MM.1S (cell line): Measurements from ENCODE around the gene TASL.

Experiments
- DNase-seq: peaks from one replicate; pipeline ENCODE4 v3.0.0-alpha.2; 2015
- H2AFZ ChIP-seq: fragments of 300-600 bp; sonication (generic); 2 replicates; pipeline ENCODE4 v1.6.0; 2016; ENCODE audit warnings: antibody characterized with exemption, low read length
- H3F3A ChIP-seq: fragments of 300-600 bp; sonication (generic); 2 replicates; pipeline ENCODE4 v1.6.1; 2016; ENCODE audit warnings: mild to moderate bottlenecking, antibody characterized with exemption, low read length, moderate library complexity, mixed read lengths; ENCODE audit not compliant: insufficient read depth
- H3K27ac ChIP-seq: fragments of 300-600 bp; sonication (generic); 2 replicates; pipeline ENCODE4 v1.5.1; 2016; ENCODE audit warnings: mild to moderate bottlenecking, low read length
- H3K27me3 ChIP-seq: fragments of 300-600 bp; sonication (generic); replicated peaks from 2 replicates; pipeline ENCODE4 v1.6.0; 2016; ENCODE audit warnings: low read length; ENCODE audit not compliant: insufficient read depth
- H3K36me3 ChIP-seq: fragments of 300-600 bp; sonication (generic); replicated peaks from 2 replicates; pipeline ENCODE4 v1.6.1; 2016; ENCODE audit warnings: mild to moderate bottlenecking, low read length, mixed read lengths; ENCODE audit not compliant: insufficient read depth
- H3K4me1 ChIP-seq: fragments of 300-600 bp; sonication (generic); 2 replicates; pipeline ENCODE4 v1.6.1; 2016; ENCODE audit warnings: low read length, mixed read lengths
- H3K4me2 ChIP-seq: fragments of 300-600 bp; sonication (generic); 2 replicates; pipeline ENCODE4 v1.6.0; 2016; ENCODE audit warnings: low read depth, low read length
- H3K4me3 ChIP-seq: fragments of 300-600 bp; sonication (generic); 2 replicates; pipeline ENCODE4 v1.5.1; 2016; ENCODE audit warnings: low read length, mixed read lengths
- H3K79me2 ChIP-seq: fragments of 300-600 bp; sonication (generic); 2 replicates; pipeline ENCODE4 v1.6.1; 2016; ENCODE audit warnings: mixed run types, low read length, mixed read lengths
- H3K9ac ChIP-seq: fragments of 300-600 bp; sonication (generic); 2 replicates; pipeline ENCODE4 v1.6.1; 2016; ENCODE audit warnings: low read length, mixed read lengths
- H3K9me2 ChIP-seq: fragments of 300-600 bp; sonication (generic); replicated peaks from 2 replicates; pipeline ENCODE4 v1.6.1; 2016; ENCODE audit warnings: mild to moderate bottlenecking, low read length, mixed read lengths; ENCODE audit not compliant: insufficient read depth
- H3K9me3 ChIP-seq: fragments of 300-600 bp; sonication (generic); replicated peaks from 2 replicates; pipeline ENCODE4 v1.6.1; 2016; ENCODE audit warnings: mild to moderate bottlenecking, low read length, mixed read lengths; ENCODE audit not compliant: insufficient read depth
- H4K20me1 ChIP-seq: fragments of 300-600 bp; sonication (generic); 2 replicates; pipeline ENCODE4 v1.6.1; 2016; ENCODE audit warnings: mild to moderate bottlenecking, low read length, moderate library complexity, mixed read lengths; ENCODE audit not compliant: insufficient read depth
- EZH2 ChIP-seq: fragments of 300-600 bp; sonication (generic); optimal IDR thresholded peaks from 2 replicates; pipeline ENCODE3; 2017; ENCODE audit warnings: low read depth, mild to moderate bottlenecking, antibody characterized with exemption, low read length, mixed read lengths
- EZH2phosphoT487 ChIP-seq: fragments of 300-600 bp; sonication (generic); IDR thresholded peaks from 2 replicates; pipeline ENCODE4 v1.6.1; 2018; ENCODE audit warnings: antibody characterized with exemption, low read length
- TF ChIP-seq, protein P1 (sequence below): fragments of 300-600 bp; sonication (generic); IDR thresholded peaks from 2 replicates; pipeline ENCODE4 v1.5.1; 2016; ENCODE audit warnings: antibody characterized with exemption, low read length, mixed read lengths

TASL gene

DNA sequence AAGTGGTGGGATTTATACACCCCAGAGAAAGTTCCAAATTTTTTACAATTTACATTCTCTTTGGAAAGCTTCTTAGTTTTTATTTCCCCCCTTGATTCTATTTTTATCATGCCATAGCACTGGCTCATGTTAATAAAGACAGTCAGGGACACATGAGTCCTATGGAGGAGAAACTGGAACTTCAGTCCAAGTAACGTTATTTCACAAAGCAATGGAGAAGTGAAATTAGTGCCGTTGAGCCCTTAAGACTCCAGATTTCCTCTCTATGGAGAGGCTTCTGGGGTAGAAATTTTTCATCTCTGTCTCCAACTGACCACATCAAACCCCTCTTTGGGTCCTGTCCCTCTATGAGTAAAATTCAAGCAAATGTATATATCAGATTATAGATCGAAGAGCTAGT, 12.8 kb upstream of the TASL start:
- no peaks in the 10 kb centered on the region for H3K9me2 ChIP-seq
- no peaks in the 10 kb centered on the region for H3K79me2 ChIP-seq
- no peak overlapping the region for H3K9ac ChIP-seq
- H3K4me1 ChIP-seq: peaks cover 11% of the 10 kb centered on the region
- TF ChIP-seq EZH2 (no peak), EZH2phosphoT487 (no peak)
- TF ChIP-seq, protein P1, sequence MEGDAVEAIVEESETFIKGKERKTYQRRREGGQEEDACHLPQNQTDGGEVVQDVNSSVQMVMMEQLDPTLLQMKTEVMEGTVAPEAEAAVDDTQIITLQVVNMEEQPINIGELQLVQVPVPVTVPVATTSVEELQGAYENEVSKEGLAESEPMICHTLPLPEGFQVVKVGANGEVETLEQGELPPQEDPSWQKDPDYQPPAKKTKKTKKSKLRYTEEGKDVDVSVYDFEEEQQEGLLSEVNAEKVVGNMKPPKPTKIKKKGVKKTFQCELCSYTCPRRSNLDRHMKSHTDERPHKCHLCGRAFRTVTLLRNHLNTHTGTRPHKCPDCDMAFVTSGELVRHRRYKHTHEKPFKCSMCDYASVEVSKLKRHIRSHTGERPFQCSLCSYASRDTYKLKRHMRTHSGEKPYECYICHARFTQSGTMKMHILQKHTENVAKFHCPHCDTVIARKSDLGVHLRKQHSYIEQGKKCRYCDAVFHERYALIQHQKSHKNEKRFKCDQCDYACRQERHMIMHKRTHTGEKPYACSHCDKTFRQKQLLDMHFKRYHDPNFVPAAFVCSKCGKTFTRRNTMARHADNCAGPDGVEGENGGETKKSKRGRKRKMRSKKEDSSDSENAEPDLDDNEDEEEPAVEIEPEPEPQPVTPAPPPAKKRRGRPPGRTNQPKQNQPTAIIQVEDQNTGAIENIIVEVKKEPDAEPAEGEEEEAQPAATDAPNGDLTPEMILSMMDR: no peak
- no peaks in the 10 kb centered on the region for H3K36me3 ChIP-seq
- no peaks in the 10 kb centered on the region for H3K9me3 ChIP-seq
- no peak overlapping the region for H3K27ac ChIP-seq
- no peak overlapping the region for H3K4me3 ChIP-seq
- H2AFZ ChIP-seq: no peak overlapping the region
- H4K20me1 ChIP-seq: no peaks in the 10 kb centered on the region
- H3K4me2 ChIP-seq: no peak overlapping the region
- H3K27me3 ChIP-seq: no peaks in the 10 kb centered on the region
- DNase-seq: no peak
- H3F3A ChIP-seq: peaks cover 7% of the 10 kb centered on the region

DNA sequence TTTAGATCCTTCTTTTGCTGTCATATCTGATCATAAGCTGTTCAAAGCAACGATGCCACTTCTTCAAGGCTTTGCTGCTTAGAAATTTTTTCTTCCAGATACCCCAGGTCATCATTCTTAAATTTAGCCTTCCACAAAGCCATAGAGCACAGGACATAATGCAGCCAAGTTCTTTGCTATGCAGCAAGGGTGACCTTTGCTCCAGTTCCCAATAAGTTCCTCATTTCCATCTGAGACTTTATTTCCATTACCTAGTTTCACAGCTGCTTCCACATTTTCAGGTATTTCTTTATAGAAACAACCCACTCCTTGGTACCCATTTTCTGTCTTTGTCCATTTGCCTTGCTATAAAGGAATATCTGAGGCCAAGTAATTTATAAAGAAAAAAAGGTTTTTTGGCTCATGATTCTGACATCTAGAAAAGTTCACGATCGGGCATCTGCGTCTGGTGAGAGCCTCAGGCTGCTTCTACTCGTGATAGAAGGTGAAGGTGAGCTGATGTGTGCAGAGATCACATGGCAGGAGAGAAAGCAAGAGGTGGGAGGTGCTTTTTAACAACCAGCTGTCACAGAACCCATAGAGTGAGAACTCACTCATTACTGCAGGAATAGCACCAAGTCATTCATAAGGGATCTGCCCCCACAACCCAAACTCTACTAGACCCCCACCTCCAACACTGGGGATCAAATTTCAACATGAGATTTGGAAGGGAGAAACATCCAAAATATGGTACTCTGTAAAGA, 11.8 kb upstream of the TASL start:
- Histone ChIP-seq H3K27me3 (no peaks in the 10 kb centered on the region), H3K4me2 (no peak overlapping the region), H3K9ac (no peak overlapping the region), H3K4me3 (no peak overlapping the region), H3K9me3 (no peaks in the 10 kb centered on the region), H4K20me1 (no peaks in the 10 kb centered on the region), H3K27ac (no peak overlapping the region), H3F3A (peaks cover 7% of the 10 kb centered on the region), H2AFZ (no peak overlapping the region), H3K4me1 (peaks cover 11% of the 10 kb centered on the region), H3K36me3 (no peaks in the 10 kb centered on the region), H3K79me2 (no peaks in the 10 kb centered on the region), H3K9me2 (no peaks in the 10 kb centered on the region)
- DNase-seq: no peak
- TF ChIP-seq EZH2: no peak
- TF ChIP-seq EZH2phosphoT487: no peak
- TF ChIP-seq, protein P1: no peak

DNA sequence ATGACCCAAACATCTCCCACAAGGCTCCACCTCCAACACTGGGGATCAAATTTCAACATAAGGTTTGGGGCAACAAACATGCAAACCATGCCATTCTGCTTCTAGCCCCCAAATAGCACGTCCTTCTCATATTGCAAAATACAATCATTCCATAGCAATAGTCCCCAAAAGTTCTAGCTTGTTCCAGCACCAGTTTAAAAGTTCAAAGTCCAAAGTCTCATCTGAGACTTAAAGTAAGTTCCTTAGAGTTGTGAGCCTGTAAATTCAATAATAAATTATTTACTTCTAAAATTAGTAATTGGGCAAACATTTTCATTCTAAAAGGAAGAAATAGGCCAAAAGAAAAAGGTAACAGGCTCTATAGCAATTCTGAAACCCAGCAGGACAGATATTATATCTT, 8.9 kb upstream of the TASL start:
- H3K4me1 ChIP-seq: no peaks in the 10 kb centered on the region
- H3K9me3 ChIP-seq: no peaks in the 10 kb centered on the region
- H3K79me2 ChIP-seq: no peaks in the 10 kb centered on the region
- H3K9me2 ChIP-seq: no peaks in the 10 kb centered on the region
- H3F3A ChIP-seq: no peaks in the 10 kb centered on the region
- H3K36me3 ChIP-seq: no peaks in the 10 kb centered on the region
- no peak overlapping the region for H3K4me3 ChIP-seq
- no peak for DNase-seq
- H3K27ac ChIP-seq: no peak overlapping the region
- TF ChIP-seq, protein P1: no peak
- TF ChIP-seq EZH2 (no peak), EZH2phosphoT487 (no peak)
- no peak overlapping the region for H3K9ac ChIP-seq
- no peaks in the 10 kb centered on the region for H4K20me1 ChIP-seq
- H2AFZ ChIP-seq: no peak overlapping the region
- H3K4me2 ChIP-seq: no peak overlapping the region
- no peaks in the 10 kb centered on the region for H3K27me3 ChIP-seq
